ENCODE results near the gene SBF2. TPM values are rescaled to one million over a fixed set of nuclear protein-coding genes. Genes with fewer than 3 reads are reported as not detected.

SBF2 gene
- total and polyA plus RNA-seq, 10 donors, result 3.6 to 70.9 (median 57.1) TPM

- Histone ChIP-seq H3K4me3 (no peak overlapping the region), H3K9me3 (no peaks in the 10 kb centered on the region), H3K27ac (peak overlapping the region in 3 of 8 donors; percentile 63 to 99 (median 98)), H3K36me3 (peaks cover 0 to 14% (median 0%) of the 10 kb centered on the region in 6 donors), H3K4me1 (peaks cover 0 to 92% (median 60%) of the 10 kb centered on the region in 6 donors), H3K27me3 (replicated peaks in 1 of 7) (peaks cover 0 to 1% (median 0%) of the 10 kb centered on the region in 7 donors)
- TF ChIP-seq, protein P1, sequence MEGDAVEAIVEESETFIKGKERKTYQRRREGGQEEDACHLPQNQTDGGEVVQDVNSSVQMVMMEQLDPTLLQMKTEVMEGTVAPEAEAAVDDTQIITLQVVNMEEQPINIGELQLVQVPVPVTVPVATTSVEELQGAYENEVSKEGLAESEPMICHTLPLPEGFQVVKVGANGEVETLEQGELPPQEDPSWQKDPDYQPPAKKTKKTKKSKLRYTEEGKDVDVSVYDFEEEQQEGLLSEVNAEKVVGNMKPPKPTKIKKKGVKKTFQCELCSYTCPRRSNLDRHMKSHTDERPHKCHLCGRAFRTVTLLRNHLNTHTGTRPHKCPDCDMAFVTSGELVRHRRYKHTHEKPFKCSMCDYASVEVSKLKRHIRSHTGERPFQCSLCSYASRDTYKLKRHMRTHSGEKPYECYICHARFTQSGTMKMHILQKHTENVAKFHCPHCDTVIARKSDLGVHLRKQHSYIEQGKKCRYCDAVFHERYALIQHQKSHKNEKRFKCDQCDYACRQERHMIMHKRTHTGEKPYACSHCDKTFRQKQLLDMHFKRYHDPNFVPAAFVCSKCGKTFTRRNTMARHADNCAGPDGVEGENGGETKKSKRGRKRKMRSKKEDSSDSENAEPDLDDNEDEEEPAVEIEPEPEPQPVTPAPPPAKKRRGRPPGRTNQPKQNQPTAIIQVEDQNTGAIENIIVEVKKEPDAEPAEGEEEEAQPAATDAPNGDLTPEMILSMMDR (IDR thresholded peaks at IDR 0.05 in 8 of 11, conservative IDR thresholded peaks at IDR 0.05 in 3 of 11), result no peak
- no peak for TF ChIP-seq POLR2AphosphoS5 (IDR thresholded peaks at IDR 0.05)
- no peak for TF ChIP-seq POLR2A (IDR thresholded peaks at IDR 0.05)
- intact Hi-C loops (cut with DNase I; ENCODE audit: low total_unique reads), result no loop called here
- WGBS, 5 donors, result 86 to 93% (median 88%) methylated on average over 18 to 24 of the region's 24 CpGs
- DNase-seq, result peak; percentile 74
These were observed 4.9 kb downstream of the SBF2 start for GRCh38 chr11:10288881-10289764.

DNA sequence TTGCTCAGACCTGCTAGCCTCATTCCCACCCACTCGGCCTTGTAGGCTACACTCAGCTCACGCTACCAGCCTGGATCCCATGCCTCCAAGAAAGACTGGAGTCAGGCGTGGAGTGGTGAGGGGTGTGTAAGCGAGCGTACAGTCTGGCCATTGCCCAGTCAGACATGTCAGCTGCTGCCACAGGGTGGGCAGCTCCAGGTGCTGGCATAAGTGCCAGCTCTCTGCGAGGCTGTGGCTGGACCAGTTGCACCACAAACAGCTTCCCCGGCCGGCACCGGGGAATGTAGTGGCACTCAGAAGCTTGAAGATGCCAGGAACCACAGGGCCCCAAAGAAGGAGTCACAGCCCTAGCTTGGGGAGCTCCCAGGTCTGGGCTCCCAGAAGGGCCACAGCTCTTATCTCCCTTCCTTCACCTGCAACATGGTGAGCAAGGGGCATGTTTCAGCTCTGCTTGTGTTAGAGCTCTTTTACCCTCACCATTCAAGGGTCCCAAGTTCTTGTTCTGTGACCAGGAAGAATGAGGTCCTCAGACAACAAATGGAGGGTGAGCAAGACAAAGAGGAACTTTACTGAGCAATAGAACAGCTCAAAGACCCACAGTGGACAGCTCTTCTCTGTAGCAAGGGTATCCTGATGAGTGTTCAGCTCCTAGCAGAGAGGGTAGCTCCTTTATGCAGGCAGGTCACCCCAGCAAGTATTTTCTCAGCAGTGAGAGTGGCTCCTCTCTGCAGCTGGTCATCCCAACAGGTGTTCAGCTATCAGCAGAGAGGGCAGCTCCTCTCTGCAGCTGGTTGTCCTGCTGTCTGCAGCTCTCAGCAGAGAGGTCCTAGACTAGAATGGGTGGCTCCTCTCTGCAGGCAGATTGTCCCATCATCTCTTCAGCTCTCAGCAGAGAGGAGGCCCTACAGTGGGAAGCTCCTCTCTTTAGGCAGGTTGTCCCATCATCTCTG, 6.0 kb downstream of the SBF2 start:
- DNase-seq, result no peak
- Histone ChIP-seq H3K9me3 (no peaks in the 10 kb centered on the region), H3K36me3 (peaks cover 0 to 14% (median 0%) of the 10 kb centered on the region in 6 donors), H3K27ac (peak overlapping the region in 3 of 8 donors; percentile 21 to 64 (median 35)), H3K4me3 (no peak overlapping the region), H3K4me1 (peaks cover 0 to 91% (median 56%) of the 10 kb centered on the region in 6 donors), H3K27me3 (replicated peaks in 1 of 7) (no peaks in the 10 kb centered on the region)
- TF ChIP-seq POLR2A (IDR thresholded peaks at IDR 0.05) (no peak), POLR2AphosphoS5 (IDR thresholded peaks at IDR 0.05) (no peak)
- TF ChIP-seq, protein P1 (IDR thresholded peaks at IDR 0.05 in 8 of 11, conservative IDR thresholded peaks at IDR 0.05 in 3 of 11), result no peak
- intact Hi-C loops (cut with DNase I; ENCODE audit: low total_unique reads), result no loop called here
- 68 to 94% (median 81%) methylated on average over 9 of the region's 9 CpGs for WGBS, 5 donors

DNA sequence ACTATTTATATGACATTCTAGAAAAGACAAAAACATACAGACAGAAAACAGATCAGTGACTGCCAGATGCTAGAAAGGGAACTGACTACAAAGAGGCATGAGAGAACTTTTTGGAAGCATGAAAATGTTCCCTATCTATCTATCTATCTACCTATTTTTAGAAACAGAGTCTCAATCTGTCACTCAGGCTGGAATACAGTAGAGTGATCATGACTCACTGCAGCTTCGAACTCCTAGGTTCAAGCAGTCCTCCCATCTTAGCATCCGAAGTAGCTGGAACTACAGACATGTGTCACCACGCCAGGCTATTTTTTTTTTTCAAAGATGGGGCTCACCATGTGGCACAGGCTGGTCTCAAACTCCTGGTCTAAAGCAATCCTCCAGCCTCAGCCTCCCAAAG, 6.9 kb downstream of the SBF2 start:
- peak overlapping the region in 2 of 8 donors; percentile 6 to 23 for H3K27ac ChIP-seq

More for the DNA sequence above, 6.9 kb downstream of the SBF2 start:
- no peak for DNase-seq
- Histone ChIP-seq H3K4me1 (peaks cover 0 to 82% (median 47%) of the 10 kb centered on the region in 6 donors), H3K27me3 (replicated peaks in 1 of 7) (no peaks in the 10 kb centered on the region), H3K4me3 (no peak overlapping the region), H3K36me3 (peaks cover 0 to 14% (median 0%) of the 10 kb centered on the region in 6 donors), H3K9me3 (no peaks in the 10 kb centered on the region)
- 79 to 89% (median 87%) methylated on average over 3 of the region's 3 CpGs for WGBS, 5 donors
- TF ChIP-seq POLR2AphosphoS5 (IDR thresholded peaks at IDR 0.05) (no peak), POLR2A (IDR thresholded peaks at IDR 0.05) (no peak)
- TF ChIP-seq, protein P1 (IDR thresholded peaks at IDR 0.05 in 8 of 11, conservative IDR thresholded peaks at IDR 0.05 in 3 of 11), result no peak
- intact Hi-C loops (cut with DNase I; ENCODE audit: low total_unique reads), result no loop called here

Data from spleen (tissue), 11 donors.